PC-3 (cell line): ENCODE results near the gene RNF11.

Experiments used
- EZH2 ChIP-seq: fragments of 300-600 bp; sonication (generic); IDR thresholded peaks from one replicate; pipeline ENCODE4 v1.6.1; 2017; ENCODE audit warnings: antibody characterized with exemption, mild to moderate bottlenecking, low read length; ENCODE audit not compliant: unreplicated experiment
- TF ChIP-seq, protein P1 (sequence below): fragments of 300-600 bp; sonication (generic); conservative IDR thresholded peaks from 2 replicates; pipeline ENCODE4 v1.5.1; 2017; ENCODE audit warnings: antibody characterized with exemption, low read depth, mild to moderate bottlenecking, low read length

DNA sequence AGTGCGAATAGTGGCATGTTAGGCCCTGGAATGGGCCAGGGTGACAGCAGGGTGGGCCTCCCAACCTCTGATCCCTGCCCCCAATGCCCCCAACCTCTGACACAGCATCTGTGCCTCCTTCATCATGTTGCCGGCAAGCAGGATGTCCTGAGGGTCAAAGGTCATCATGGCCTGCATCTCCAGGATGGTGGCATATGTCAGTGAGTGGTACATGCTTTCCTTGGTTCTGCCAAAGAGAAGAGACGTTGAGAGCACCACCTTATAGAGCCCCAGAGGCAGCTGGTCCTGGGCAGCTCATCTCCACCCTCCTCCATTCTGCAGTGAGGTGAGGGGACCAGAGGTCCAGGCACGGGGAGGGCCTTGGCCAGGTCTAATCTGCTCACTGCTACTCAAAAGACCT, 76.6 kb downstream of the RNF11 start:
- TF ChIP-seq EZH2, result no peak
- TF ChIP-seq, protein P1, sequence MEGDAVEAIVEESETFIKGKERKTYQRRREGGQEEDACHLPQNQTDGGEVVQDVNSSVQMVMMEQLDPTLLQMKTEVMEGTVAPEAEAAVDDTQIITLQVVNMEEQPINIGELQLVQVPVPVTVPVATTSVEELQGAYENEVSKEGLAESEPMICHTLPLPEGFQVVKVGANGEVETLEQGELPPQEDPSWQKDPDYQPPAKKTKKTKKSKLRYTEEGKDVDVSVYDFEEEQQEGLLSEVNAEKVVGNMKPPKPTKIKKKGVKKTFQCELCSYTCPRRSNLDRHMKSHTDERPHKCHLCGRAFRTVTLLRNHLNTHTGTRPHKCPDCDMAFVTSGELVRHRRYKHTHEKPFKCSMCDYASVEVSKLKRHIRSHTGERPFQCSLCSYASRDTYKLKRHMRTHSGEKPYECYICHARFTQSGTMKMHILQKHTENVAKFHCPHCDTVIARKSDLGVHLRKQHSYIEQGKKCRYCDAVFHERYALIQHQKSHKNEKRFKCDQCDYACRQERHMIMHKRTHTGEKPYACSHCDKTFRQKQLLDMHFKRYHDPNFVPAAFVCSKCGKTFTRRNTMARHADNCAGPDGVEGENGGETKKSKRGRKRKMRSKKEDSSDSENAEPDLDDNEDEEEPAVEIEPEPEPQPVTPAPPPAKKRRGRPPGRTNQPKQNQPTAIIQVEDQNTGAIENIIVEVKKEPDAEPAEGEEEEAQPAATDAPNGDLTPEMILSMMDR, result no peak
